ENCODE results near the gene VCAN.

Gene VCAN

DNA sequence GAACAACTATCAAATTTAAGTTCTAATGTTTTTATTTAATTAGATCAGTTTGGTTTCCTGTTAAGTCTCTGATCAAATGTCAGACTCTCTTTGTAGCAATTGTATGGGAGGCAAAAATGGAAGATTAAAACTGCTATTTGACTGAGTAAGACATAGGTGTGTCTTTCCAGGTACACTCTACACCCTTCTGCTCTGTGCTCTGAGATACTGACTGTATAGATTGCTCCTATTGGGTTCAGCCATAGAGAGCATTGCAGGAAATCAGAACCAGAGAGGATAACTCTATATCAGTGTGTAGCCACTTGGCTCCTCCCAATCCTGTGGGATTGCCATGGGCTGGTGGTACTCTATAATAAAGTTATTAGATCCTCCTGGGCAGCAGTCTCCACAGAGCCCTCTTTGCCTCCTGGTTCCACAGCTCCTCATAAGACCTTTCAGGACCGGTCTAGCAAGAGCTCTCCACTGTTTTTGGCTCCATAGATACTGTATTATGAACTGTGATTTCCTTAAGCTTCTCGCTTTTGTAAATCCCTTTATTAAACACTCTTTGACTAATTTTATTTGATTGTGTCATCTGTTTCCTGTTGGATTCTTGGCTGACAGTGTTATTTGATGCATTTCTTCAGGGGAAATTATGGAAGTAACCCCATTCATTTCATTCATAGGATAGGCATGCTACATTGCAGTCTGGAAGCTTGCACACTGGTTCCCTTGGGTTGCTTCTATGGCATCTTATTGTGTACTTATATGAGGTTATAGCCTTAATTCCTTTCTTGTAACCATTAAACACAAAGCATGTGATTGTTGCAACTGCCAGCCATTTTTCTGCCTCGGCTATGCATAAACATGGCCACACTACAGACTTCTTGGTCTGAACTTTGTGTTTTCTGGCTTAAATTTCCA is 115.6 kb downstream of the VCAN start:
- DNase-seq (no peak), ATAC-seq (replicated peaks) (no peak)
- H3K36me3 Mint-ChIP-seq (ENCODE audit: insufficient read depth): no peaks in the 10 kb centered on the region
- H3K27me3 Mint-ChIP-seq: no peaks in the 10 kb centered on the region
- no peak overlapping the region for H3K27ac Mint-ChIP-seq
- H3K9me3 Mint-ChIP-seq: no peaks in the 10 kb centered on the region
- H3K4me1 Mint-ChIP-seq (ENCODE audit: low read depth in 2 of 2): no peaks in the 10 kb centered on the region
- H3K4me3 Mint-ChIP-seq: no peak overlapping the region

DNA sequence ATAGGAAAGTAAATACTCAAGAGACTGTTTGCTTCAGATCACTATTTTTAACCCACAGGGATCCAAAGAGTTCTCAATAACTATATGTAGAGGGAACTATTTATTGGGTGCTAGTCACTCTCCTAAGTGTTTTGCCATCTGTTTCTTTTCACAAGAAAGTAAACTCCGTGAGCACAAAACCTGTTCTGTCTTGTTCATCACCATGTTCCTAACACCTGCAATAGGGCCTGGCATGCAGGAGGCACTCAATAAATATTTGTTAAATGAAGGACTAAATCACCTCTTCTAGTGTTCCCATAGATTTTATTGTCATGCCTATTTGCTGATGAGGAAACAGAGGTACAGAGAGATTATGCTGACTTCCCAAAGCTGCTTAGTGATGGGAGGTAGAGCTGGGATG is 118.2 kb downstream of the VCAN start:
- Mint-ChIP-seq H3K4me1 (ENCODE audit: low read depth in 2 of 2) (no peaks in the 10 kb centered on the region), H3K27ac (no peak overlapping the region), H3K9me3 (no peaks in the 10 kb centered on the region), H3K27me3 (no peaks in the 10 kb centered on the region), H3K36me3 (ENCODE audit: insufficient read depth) (no peaks in the 10 kb centered on the region), H3K4me3 (no peak overlapping the region)
- no peak for DNase-seq
- no peak for ATAC-seq (replicated peaks)

DNA sequence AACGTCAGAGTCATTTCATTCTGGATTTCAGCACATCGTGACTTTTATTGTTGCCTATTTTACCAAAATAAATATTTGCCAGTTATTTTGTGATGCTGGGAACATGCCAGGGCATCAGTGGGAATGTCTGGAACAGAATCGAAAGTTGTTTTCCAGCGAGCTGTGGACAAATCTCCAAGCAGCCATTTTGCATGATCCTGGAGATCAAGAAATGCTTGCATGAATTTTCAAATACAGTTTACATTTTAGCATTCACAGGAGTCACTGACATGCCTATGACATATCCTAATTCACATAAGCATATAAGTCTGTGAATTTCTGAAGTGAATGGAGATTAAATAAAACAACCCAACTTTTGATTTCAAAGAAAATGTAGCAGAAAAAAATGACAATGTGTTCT is 119.4 kb downstream of the VCAN start:
- H3K27ac Mint-ChIP-seq: no peak overlapping the region
- no peaks in the 10 kb centered on the region for H3K4me1 Mint-ChIP-seq (ENCODE audit: low read depth in 2 of 2)
- no peak for ATAC-seq (replicated peaks)
- no peaks in the 10 kb centered on the region for H3K9me3 Mint-ChIP-seq
- no peak for DNase-seq
- H3K4me3 Mint-ChIP-seq: no peak overlapping the region
- H3K36me3 Mint-ChIP-seq (ENCODE audit: insufficient read depth): no peaks in the 10 kb centered on the region
- no peaks in the 10 kb centered on the region for H3K27me3 Mint-ChIP-seq

DNA sequence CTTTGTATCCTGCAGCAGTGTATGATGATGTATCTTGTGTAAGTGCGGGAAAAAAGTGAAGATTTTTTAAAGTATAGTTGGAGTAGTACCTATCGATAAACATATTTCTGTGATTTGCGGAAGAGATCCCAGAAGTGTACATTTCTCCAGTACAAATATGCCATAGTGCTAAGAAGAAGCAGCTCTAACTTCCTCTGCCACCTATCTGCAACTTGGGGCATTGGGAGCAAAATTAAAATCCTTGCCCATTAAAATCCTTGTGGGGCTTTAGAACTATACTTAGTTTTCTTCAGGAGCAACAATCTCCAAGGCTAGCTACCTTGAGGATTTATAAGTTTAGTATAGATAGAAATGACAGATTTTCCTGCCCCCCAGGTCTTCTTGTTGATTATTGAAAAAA is 123.7 kb downstream of the VCAN start:
- no peak overlapping the region for H3K27ac Mint-ChIP-seq
- H3K9me3 Mint-ChIP-seq: peaks cover 0 to 2% of the 10 kb centered on the region in 2 donors
- H3K27me3 Mint-ChIP-seq: no peaks in the 10 kb centered on the region
- no peaks in the 10 kb centered on the region for H3K36me3 Mint-ChIP-seq (ENCODE audit: insufficient read depth)
- no peaks in the 10 kb centered on the region for H3K4me1 Mint-ChIP-seq (ENCODE audit: low read depth in 2 of 2)
- DNase-seq (no peak), ATAC-seq (replicated peaks) (no peak)
- no peak overlapping the region for H3K4me3 Mint-ChIP-seq

DNA sequence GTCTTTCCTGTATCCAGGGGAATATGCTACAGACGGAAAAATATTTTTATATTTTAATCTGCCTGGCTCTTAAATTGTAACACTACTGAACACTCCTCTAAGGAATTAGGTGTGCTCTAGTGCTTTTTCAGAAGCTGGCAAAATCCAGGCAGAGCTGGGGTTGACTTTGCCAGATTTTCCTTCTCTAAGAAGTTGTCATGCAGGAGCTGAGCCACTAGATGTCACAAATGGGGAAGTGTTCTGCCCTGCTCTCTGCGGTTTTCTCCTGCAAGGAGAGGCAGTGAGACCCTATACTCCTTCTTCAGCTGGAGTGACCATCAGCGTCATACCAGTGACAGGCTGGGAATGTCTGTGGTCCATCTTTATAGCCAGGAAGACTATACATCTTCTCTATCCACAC is 136.6 kb downstream of the VCAN start:
- DNase-seq (no peak), ATAC-seq (replicated peaks) (no peak)
- H3K27ac Mint-ChIP-seq: no peak overlapping the region
- H3K4me3 Mint-ChIP-seq: no peak overlapping the region
- H3K9me3 Mint-ChIP-seq: peaks cover 0 to 4% of the 10 kb centered on the region in 2 donors
- no peaks in the 10 kb centered on the region for H3K27me3 Mint-ChIP-seq
- no peaks in the 10 kb centered on the region for H3K36me3 Mint-ChIP-seq (ENCODE audit: insufficient read depth)
- no peaks in the 10 kb centered on the region for H3K4me1 Mint-ChIP-seq (ENCODE audit: low read depth in 2 of 2)

DNA sequence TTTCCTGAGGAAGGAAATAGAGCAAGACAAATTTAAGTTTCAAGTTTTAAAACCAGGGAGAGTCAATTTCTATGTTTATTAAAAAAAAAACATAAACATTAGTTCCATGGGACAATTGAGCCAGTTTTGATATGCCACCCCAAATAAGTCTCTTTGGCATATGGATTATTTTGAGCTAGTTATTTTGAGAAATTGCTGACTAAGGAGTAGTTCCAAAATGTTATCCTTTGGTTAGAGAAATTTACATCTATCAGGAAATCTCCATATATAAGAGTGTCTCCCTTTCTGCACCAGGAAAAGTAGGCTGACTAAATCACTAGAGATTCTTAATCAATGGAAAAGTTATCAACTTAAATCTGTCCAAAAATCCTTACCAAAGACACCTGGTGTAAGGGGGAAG is 143.3 kb downstream of the VCAN start:
- Mint-ChIP-seq H3K27me3 (no peaks in the 10 kb centered on the region), H3K27ac (no peak overlapping the region), H3K36me3 (ENCODE audit: insufficient read depth) (no peaks in the 10 kb centered on the region), H3K4me1 (ENCODE audit: low read depth in 2 of 2) (no peaks in the 10 kb centered on the region), H3K4me3 (no peak overlapping the region), H3K9me3 (peaks cover 0 to 10% of the 10 kb centered on the region in 2 donors)
- no peak for ATAC-seq (replicated peaks)
- DNase-seq: no peak

DNA sequence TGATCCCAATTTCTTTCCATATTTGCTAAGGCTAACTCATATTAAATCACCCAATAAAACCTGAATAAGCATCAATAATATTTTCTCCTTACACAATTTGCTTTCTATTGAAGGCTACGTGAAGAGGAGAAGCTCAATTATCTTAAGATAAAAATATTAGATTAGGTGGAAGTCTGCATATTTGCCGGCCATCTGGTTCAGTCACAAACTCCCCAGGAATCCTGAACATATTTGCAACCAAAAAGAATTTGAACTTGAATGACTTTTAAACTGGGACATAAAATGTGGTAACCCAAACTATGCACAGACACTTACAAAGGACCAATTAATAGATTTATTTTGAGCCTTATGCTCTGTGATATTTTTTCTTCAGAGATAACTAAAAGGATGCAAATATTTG is 156.8 kb downstream of the VCAN start:
- Mint-ChIP-seq H3K27ac (no peak overlapping the region), H3K9me3 (peaks cover 0 to 7% of the 10 kb centered on the region in 2 donors), H3K4me3 (no peak overlapping the region), H3K4me1 (ENCODE audit: low read depth in 2 of 2) (no peaks in the 10 kb centered on the region), H3K27me3 (no peaks in the 10 kb centered on the region), H3K36me3 (ENCODE audit: insufficient read depth) (no peaks in the 10 kb centered on the region)
- DNase-seq (no peak), ATAC-seq (replicated peaks) (no peak)
